Transverse colon (tissue), 4 donors: ENCODE data around the gene OARD1. TPM values are rescaled to one million over a fixed set of nuclear protein-coding genes. Genes with fewer than 3 reads are reported as not detected.
"Not testable (repeated sequence)": the region's sequence is repeated elsewhere in the genome, so short reads cannot be mapped to it uniquely, and the experiment has no call there.

Experiments
- DNase-seq: peaks from one replicate; pipeline ENCODE4 v3.0.0-alpha.2; 2019
- H3K27ac ChIP-seq, 4 donors: fragments of 200-600 bp; sonication (generic); 2 replicates each; pipeline ENCODE4 v1.5.1; 2016 to 2018; ENCODE audit warnings: inconsistent platforms in 4 of 4
- H3K27me3 ChIP-seq: fragments of 200-600 bp; sonication (generic); 2 replicates; pipeline ENCODE4 v1.5.1; 2017; ENCODE audit warnings: inconsistent platforms
- H3K36me3 ChIP-seq, 4 donors: fragments of 200-600 bp; sonication (generic); 2 replicates each; pipeline ENCODE4 v1.5.1; 2017 to 2019; ENCODE audit warnings: inconsistent platforms in 4 of 4
- H3K4me1 ChIP-seq, 4 donors: fragments of 200-600 bp; sonication (generic); 2 replicates each; pipeline ENCODE4 v1.5.1; 2017 to 2020; ENCODE audit warnings: inconsistent platforms in 4 of 4
- H3K4me3 ChIP-seq, 4 donors: fragments of 200-600 bp; sonication (generic); 1 replicate in 1 of 4; 2 replicates in 3 of 4; pipeline versions ENCODE4 v1.5.1 to v1.6.1; 2017 to 2019; ENCODE audit warnings: inconsistent platforms in 4 of 4
- H3K9me3 ChIP-seq, 2 donors: fragments of 200-600 bp; sonication (generic); 2 replicates each; pipeline ENCODE4 v1.5.1; 2017 to 2019; ENCODE audit warnings: inconsistent platforms in 2 of 2
- EP300 ChIP-seq: sonication (generic); formaldehyde crosslinking; IDR thresholded peaks from one replicate; pipeline ENCODE4 v1.6.1; 2017; ENCODE audit warnings: antibody characterized with exemption, low read depth
- POLR2A ChIP-seq: fragments of 450-650 bp; IDR thresholded peaks from one replicate; pipeline ENCODE4 v1.6.1; 2016; ENCODE audit warnings: antibody characterized with exemption, mild to moderate bottlenecking, moderate library complexity
- POLR2AphosphoS5 ChIP-seq, 3 donors: sonication (generic); formaldehyde crosslinking; IDR thresholded peaks; one replicate each; pipeline ENCODE4 v1.6.1; 2016; ENCODE audit warnings: antibody characterized with exemption in 3 of 3
- WGBS, 2 donors: methylation state at CpG; one replicate each; pipeline ENCODE4 v1.1.5; 2018; ENCODE audit warnings: low coverage in 1 of 2; 5-methylcytosine and 5-hydroxymethylcytosine counted together
- in situ Hi-C, 4 donors: fragments of 200-750 bp; cut with MboI; loops; one replicate each; pipeline versions ENCODE4 v1.15.0 to v1.15.1; 2017; ENCODE audit warnings: low sequenced_read_pairs in 3 of 4, low pct_ligation_motif_present in 1 of 4, low pct_unique_long_range_greater_than_20kb in 1 of 4
- intact Hi-C: fragments of 100-400 bp; cut with DNase I; formaldehyde crosslinking; loops from one replicate; pipeline ENCODE4 v1.15.1; 2023; ENCODE audit warnings: low total_unique reads
- total RNA-seq, 4 donors: library from RNA; depleted of rRNA; stranded (reverse); fragments of >200 nt; gene quantifications; one replicate each; pipeline ENCODE4 v1.1.0, GENCODE V29; 2016
- TF ChIP-seq, protein P1 (sequence below), 5 experiments: fragments of 200-600 bp in 3 of 5; fragments of 450-650 bp in 2 of 5; sonication (generic) in 3 of 5; IDR thresholded peaks; 1 replicate in 2 of 5; 2 replicates in 3 of 5; pipeline ENCODE4 v1.5.1; 2016 to 2017; ENCODE audit warnings: antibody characterized with exemption in 5 of 5, inconsistent platforms in 3 of 5, mild to moderate bottlenecking in 2 of 5, moderate library complexity in 1 of 5

OARD1 gene, protein sequence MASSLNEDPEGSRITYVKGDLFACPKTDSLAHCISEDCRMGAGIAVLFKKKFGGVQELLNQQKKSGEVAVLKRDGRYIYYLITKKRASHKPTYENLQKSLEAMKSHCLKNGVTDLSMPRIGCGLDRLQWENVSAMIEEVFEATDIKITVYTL
- total RNA-seq: 10 to 100 TPM in 2 of 4 donors, 1 to 10 TPM in 2; 1.4 to 27.6 (median 13.7) TPM

DNA sequence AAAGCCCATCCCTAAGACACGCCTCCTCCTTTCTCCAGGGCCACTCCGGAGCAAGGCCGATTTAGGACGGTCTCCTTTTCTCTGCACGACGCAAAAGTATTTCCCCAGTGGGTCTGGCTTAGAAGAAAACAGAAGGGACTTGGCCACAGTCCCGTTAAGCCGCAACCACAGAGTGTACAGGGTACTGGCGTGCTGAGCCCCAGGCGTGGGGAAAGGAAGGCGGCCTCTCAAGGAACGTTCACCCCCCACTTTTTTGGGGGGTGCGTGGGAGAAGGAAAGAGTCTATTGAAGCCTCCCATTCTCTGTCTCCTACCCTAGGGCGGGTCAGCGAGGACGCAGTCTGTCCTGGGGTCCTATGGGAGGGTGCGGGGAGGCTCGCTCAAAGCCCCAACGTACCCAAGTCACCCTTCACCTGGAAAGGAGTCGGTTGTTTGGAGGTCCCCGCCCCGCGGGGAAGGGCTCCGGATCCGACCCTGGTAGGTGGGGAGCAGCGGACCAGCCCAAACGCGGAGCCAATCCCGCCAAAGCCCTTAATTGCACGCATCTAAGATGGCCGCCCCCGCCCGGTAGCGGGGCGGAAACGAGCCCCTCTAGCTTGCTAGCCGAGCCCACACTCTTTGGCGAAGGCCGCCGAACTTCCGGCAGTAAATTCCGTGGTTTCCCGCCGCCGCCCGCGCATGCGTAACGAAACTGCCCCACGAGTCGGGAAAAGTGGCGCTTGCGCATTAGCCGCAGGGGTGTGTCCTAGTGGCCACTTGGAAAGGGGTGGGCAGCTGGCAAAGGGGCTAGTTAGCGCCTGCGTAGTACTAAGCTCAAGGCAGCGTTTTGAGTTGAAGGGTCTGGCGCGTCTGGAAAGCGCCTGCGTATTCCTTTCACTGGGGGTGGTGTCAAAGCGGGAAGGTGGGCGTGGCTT lies at the start of gene OARD1:
TSS of gene OARD1 (minus strand) at position 434 of the 913 bp plus-strand sequence. CDS start 722 bp downstream, outside the sequence.
- Histone ChIP-seq H3K4me1 (peaks cover 18 to 46% (median 30%) of the 10 kb centered on the region in 4 donors), H3K27ac (peak within 1 kb of the TSS; percentile 98 to 100 (median 99)), H3K36me3 (peaks cover 0 to 9% (median 3%) of the 10 kb centered on the region in 4 donors), H3K4me3 (peak within 1 kb of the TSS; percentile 75 to 95 (median 85)), H3K27me3 (no peaks in the 10 kb centered on the region), H3K9me3 (no peaks in the 10 kb centered on the region)
- DNase-seq: peak; percentile 99
- intact Hi-C loops (no loop called here), in situ Hi-C loops (no loop called here)
- 0% methylated on average over 1 to 56 of the region's 63 CpGs for WGBS, 2 donors
- TF ChIP-seq POLR2AphosphoS5 (IDR thresholded peaks at IDR 0.05): peak; percentile 56 to 79 (median 69)
- TF ChIP-seq, protein P1, sequence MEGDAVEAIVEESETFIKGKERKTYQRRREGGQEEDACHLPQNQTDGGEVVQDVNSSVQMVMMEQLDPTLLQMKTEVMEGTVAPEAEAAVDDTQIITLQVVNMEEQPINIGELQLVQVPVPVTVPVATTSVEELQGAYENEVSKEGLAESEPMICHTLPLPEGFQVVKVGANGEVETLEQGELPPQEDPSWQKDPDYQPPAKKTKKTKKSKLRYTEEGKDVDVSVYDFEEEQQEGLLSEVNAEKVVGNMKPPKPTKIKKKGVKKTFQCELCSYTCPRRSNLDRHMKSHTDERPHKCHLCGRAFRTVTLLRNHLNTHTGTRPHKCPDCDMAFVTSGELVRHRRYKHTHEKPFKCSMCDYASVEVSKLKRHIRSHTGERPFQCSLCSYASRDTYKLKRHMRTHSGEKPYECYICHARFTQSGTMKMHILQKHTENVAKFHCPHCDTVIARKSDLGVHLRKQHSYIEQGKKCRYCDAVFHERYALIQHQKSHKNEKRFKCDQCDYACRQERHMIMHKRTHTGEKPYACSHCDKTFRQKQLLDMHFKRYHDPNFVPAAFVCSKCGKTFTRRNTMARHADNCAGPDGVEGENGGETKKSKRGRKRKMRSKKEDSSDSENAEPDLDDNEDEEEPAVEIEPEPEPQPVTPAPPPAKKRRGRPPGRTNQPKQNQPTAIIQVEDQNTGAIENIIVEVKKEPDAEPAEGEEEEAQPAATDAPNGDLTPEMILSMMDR (IDR thresholded peaks at IDR 0.05): peak in 1 of 5 experiments; percentile 18
- TF ChIP-seq EP300: peak; percentile 26
- TF ChIP-seq POLR2A: peak; percentile 92

DNA sequence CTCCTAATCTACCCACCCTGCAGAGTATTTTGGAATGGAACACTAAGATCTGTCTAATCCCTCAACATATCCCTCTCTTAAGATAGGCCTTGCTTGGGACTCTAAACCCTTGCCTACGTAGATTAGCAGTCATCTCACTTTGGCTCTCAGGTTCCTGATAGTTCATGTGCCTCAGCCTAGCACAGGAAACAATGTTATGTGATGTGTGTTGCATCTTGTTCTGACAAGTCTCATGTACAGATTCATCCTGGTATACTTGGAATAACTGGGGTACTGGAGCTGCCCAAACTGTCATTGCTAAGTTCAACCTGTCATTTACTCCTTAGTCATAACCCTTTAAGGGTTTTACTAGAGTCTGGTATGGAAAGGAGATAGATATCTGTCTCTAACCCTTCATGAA lies 47.9 kb upstream of the OARD1 start:
- no peak overlapping the region for H3K4me3 ChIP-seq
- intact Hi-C loops: no loop called here
- WGBS, 2 donors: 86 to 95% methylated on average over 1 of the region's 1 CpG
- DNase-seq: no peak
- H3K9me3 ChIP-seq: no peaks in the 10 kb centered on the region
- TF ChIP-seq, protein P1 (IDR thresholded peaks at IDR 0.05): no peak
- TF ChIP-seq POLR2AphosphoS5 (IDR thresholded peaks at IDR 0.05) (no peak), EP300 (no peak), POLR2A (no peak)
- H3K27me3 ChIP-seq: no peaks in the 10 kb centered on the region
- in situ Hi-C loops: no loop called here
- H3K4me1 ChIP-seq: no peaks in the 10 kb centered on the region
- H3K36me3 ChIP-seq: no peaks in the 10 kb centered on the region
- no peak overlapping the region for H3K27ac ChIP-seq

DNA sequence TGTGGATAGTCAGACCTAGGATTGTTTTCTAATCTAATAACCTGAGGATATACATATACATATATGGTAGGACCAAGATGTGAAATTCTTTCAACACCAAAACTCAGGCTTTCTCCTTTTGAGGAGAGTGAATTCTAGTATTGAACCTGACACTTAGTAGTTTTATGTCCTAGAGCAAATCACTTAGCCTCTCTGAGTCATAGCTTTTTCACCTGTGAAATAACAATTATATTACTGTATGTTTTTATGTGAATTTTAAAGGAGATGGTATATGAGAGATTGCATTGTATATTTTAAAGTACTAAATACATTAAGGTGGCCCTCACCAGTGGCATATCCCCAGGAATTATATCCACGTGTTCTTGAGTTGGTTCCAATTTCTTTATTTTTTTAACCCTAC lies 47.4 kb upstream of the OARD1 start:
- in situ Hi-C loops: no loop called here
- Histone ChIP-seq H3K4me1 (no peaks in the 10 kb centered on the region), H3K27me3 (no peaks in the 10 kb centered on the region), H3K36me3 (no peaks in the 10 kb centered on the region), H3K9me3 (no peaks in the 10 kb centered on the region), H3K27ac (no peak overlapping the region), H3K4me3 (no peak overlapping the region)
- WGBS, 2 donors: 46 to 75% methylated on average over 1 of the region's 1 CpG
- no peak for DNase-seq
- TF ChIP-seq POLR2A: no peak
- TF ChIP-seq EP300: no peak
- TF ChIP-seq, protein P1 (IDR thresholded peaks at IDR 0.05): no peak
- TF ChIP-seq POLR2AphosphoS5 (IDR thresholded peaks at IDR 0.05): no peak
- intact Hi-C loops: no loop called here

DNA sequence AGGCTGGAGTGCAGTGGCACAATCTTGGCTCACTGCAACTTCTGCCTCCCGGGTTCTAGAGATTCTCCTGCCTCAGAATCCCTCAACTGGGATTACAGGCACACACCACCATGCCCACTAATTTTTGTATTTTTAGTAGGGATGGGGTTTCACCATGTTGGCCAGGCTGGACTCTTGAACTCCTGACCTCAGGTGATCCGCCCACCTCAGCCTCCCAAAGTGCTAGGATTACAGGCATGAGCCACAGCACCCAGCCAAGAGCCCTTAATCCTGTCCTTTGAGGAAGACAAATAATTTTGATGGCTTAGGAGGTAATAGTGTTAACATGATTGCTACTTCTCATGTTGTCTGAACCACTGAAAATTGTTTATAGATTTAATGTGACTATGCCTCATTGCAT lies 42.9 kb upstream of the OARD1 start:
- H3K27ac ChIP-seq, H3K36me3 ChIP-seq, H3K9me3 ChIP-seq, DNase-seq, in situ Hi-C loops, intact Hi-C loops, H3K27me3 ChIP-seq, H3K4me3 ChIP-seq, H3K4me1 ChIP-seq: not testable (repeated sequence)
- WGBS, 2 donors: 87% methylated on average over 2 of the region's 2 CpGs; no CpG with 5 or more reads in 1 of the 2 donors
